Lower lobe of right lung (tissue), 2 donors: ENCODE measurements around the gene SOBP. TPM values are rescaled to one million over a fixed set of nuclear protein-coding genes. Genes with fewer than 3 reads are reported as not detected.

Source experiments
- ATAC-seq, 2 donors: fragments of 200-7000 bp; cut with Tn5 transposase; one replicate each; pipeline ENCODE4 v1.9.1; 2020 to 2022; ENCODE audit warnings: mild to moderate bottlenecking in 2 of 2, moderate library complexity in 2 of 2
- DNase-seq: peaks from one replicate; pipeline ENCODE4 v3.0.0-alpha.2; 2020
- H3K27ac ChIP-seq: fragments of 200-600 bp; one replicate; pipeline ENCODE4 v1.8.0; 2022
- H3K27me3 ChIP-seq: fragments of 200-600 bp; one replicate; pipeline ENCODE4 v1.8.0; 2022; ENCODE audit warnings: low read depth
- H3K36me3 ChIP-seq: fragments of 200-600 bp; one replicate; pipeline ENCODE4 v1.8.0; 2022; ENCODE audit warnings: mild to moderate bottlenecking
- H3K4me1 ChIP-seq: fragments of 200-600 bp; one replicate; pipeline ENCODE4 v1.8.0; 2022
- H3K4me3 ChIP-seq: fragments of 200-600 bp; one replicate; pipeline ENCODE4 v1.8.0; 2022; ENCODE audit warnings: mild to moderate bottlenecking
- H3K9me3 ChIP-seq: fragments of 200-600 bp; one replicate; pipeline ENCODE4 v1.8.0; 2022
- CTCF ChIP-seq: fragments of 200-600 bp; IDR thresholded peaks from one replicate; pipeline ENCODE4 v1.8.0; 2022; ENCODE audit warnings: antibody characterized with exemption, mild to moderate bottlenecking
- intact Hi-C: fragments of 100-400 bp; cut with DNase I; formaldehyde crosslinking; loops from one replicate; pipeline ENCODE4 v1.11.0; 2022
- total RNA-seq: library from RNA; stranded (reverse); fragmentation: NEBNext Ultra II Directional; extraction: Animal tissue kit (Norgen Biotek cat#: 25700); gene quantifications from one replicate; pipeline ENCODE4 v1.2.1, GENCODE V29; 2021
- donor health status: DM: no; HTN: yes; CAD: no; lungs with severe emphysema.

The SOBP gene
- total RNA-seq, 1 donor from 2014 or later, result 6.9 TPM

DNA sequence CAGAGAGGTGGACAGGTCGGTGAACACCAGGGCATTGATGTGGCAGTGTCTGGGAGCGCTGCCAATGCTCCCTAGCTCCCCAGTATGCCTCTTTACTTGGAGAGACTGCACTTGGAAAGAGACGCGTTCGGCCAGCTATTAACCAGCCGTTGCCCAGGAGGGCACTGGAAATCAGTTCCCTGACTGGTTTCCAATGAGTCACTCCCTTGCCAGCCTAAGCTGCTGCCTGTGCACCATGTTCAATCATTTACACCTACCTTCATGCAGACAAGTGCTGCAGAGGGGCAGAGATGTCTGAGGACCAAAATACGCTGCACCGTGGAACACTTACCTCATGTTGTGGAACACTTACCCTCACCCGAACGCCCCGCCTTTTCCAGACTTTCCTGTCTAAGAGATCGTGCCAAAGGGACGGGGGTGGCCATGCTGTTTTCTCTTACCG lies 151.6 kb downstream of the SOBP start:
- peaks cover 37% of the 10 kb centered on the region for H3K4me1 ChIP-seq
- peak overlapping the region; percentile 2 for H3K4me3 ChIP-seq
- intact Hi-C loops, result no loop called here
- H3K9me3 ChIP-seq, result no peaks in the 10 kb centered on the region
- ATAC-seq (peak; percentile 83), DNase-seq (peak; percentile 72)
- no peaks in the 10 kb centered on the region for H3K27me3 ChIP-seq
- no peaks in the 10 kb centered on the region for H3K36me3 ChIP-seq
- peak overlapping the region; percentile 5 for H3K27ac ChIP-seq
- TF ChIP-seq CTCF, result no peak

DNA sequence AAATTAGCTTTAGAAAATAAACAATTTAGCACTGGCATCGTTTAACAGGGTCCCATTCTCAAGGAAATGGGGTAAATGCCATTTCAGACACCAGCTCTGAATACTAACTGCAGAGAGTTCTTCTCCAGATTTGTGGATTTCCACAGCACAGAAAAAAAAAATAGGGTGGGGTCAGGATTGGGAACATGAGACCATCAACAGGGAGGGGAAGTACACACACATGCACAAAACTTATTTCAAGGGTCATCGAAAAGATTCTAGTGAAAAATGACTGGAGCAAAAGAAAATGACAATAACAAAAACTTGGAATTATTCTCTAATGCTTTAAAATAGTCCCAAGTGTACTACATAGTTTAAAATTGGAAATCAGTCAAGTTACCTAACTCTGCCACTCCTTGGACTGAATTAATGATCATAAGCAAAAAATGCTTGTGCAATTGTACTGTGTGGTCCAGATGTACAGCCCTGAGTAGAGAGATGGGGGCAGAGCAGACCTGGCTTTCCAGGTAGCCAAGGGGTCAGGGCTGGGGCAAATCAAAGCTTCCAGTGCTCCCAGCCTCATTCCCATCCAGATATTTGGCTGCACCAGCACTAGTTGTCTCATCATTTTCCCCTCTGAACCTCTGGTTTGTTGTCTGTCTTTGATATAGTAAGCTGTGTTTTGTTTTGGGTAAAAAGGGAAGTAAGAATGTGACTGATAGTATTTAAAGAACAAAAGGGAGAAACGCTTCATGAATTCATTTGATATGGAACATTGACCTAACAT lies 152.4 kb downstream of the SOBP start:
- no peak for TF ChIP-seq CTCF
- Histone ChIP-seq H3K27ac (peak overlapping the region; percentile 5), H3K36me3 (no peaks in the 10 kb centered on the region), H3K4me3 (no peak overlapping the region), H3K27me3 (no peaks in the 10 kb centered on the region), H3K9me3 (no peaks in the 10 kb centered on the region), H3K4me1 (peaks cover 42% of the 10 kb centered on the region)
- intact Hi-C loops, result no loop called here
- no peak for ATAC-seq
- DNase-seq, result no peak

DNA sequence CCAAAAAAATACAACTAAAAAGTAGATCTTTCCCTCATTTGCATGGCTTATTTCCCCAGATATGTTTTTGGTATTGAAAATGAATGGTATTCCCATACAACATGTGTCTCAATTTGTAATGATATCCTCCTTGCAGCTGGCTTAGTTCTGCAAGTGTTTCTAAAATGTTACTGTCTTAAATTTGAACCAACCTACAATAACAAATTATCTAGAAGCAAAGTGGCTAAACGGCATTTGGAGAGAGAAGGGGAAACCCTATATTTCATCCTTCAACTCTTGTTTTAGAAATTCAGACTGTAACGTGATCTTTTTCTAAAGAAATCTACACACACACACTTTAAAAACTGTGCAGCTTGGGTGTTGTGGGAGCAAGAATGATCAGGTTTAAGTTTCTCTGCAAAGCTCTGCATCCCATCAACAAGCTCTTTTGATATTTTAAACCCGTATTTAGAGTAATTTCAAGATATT lies 153.0 kb downstream of the SOBP start:
- DNase-seq (no peak), ATAC-seq (no peak)
- Histone ChIP-seq H3K4me1 (peaks cover 42% of the 10 kb centered on the region), H3K36me3 (no peaks in the 10 kb centered on the region), H3K27ac (no peak overlapping the region), H3K4me3 (no peak overlapping the region), H3K9me3 (no peaks in the 10 kb centered on the region), H3K27me3 (no peaks in the 10 kb centered on the region)
- TF ChIP-seq CTCF, result no peak
- intact Hi-C loops, result no loop called here

DNA sequence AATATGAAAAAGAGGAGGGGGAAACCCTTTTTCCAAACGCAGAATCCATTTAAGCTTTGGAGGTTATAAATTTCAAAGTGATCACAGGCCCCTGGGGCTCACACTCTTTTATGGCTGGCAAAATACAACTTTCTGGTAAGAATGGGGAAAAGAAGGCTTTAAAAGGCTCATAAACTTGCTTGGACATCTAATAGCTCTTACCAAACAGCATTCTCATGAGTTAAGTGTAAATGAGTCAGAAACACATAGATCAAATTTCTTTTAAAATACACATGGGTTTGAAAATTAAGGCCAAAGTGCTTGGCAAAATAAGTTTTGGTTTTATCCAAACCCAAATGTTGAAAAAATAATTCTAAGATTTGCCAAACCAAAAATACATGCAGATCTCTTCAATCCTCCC lies 154.6 kb downstream of the SOBP start:
- no peaks in the 10 kb centered on the region for H3K36me3 ChIP-seq
- no peaks in the 10 kb centered on the region for H3K27me3 ChIP-seq
- no peaks in the 10 kb centered on the region for H3K9me3 ChIP-seq
- H3K27ac ChIP-seq, result no peak overlapping the region
- TF ChIP-seq CTCF, result no peak
- DNase-seq (no peak), ATAC-seq (no peak)
- intact Hi-C loops, result no loop called here
- H3K4me1 ChIP-seq, result peaks cover 42% of the 10 kb centered on the region
- H3K4me3 ChIP-seq, result no peak overlapping the region

DNA sequence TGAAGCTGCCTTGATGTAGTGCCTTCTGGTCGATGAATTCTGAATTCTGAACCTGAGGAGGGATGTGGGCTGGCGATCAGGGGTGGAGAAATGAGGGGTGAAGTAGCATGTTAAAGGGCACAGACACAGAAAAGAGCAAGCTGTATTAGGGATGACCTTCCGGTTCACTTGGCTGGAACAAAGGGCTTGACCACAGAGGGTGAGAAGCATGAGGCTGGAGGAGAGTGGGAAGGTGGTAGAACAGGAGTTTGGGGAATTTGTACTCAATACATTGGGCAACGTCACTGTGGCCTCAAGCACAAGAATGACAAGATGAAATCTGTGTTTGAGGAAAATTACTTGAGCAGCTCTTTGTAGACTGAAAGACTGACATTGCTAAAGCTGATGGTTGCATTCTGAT lies 155.8 kb downstream of the SOBP start:
- Histone ChIP-seq H3K4me3 (no peak overlapping the region), H3K27ac (peak overlapping the region; percentile 54), H3K4me1 (peaks cover 42% of the 10 kb centered on the region), H3K9me3 (no peaks in the 10 kb centered on the region), H3K27me3 (no peaks in the 10 kb centered on the region), H3K36me3 (no peaks in the 10 kb centered on the region)
- ATAC-seq, result peak; percentile 54 to 66
- DNase-seq, result no peak
- no peak for TF ChIP-seq CTCF
- intact Hi-C loops, result no loop called here
